K562 (cell line): Measurements from ENCODE around the gene CHD2. TPM values are rescaled to one million over a fixed set of nuclear protein-coding genes. Genes with fewer than 3 reads are reported as not detected.

Experiments used
- ATAC-seq: fragments of 200-7000 bp; cut with Tn5 transposase; 3 replicates; pipeline ENCODE4 v1.9.1; 2020; ENCODE audit warnings: moderate library complexity
- BruUV-seq: library from RNA; stranded (reverse); fragments of 400-500 nt; replicated peaks from 2 replicates; lab custom pipeline; 2021; lab: Mats Ljungman, UMichigan
- CTCF ChIA-PET: fragments of 300-600 bp; formaldehyde crosslinking; extraction: SDS; loops from one replicate; lab custom pipeline; 2021; ENCODE audit warnings: low intra/inter-chr PET ratio; lab: Yijun Ruan, JAX
- POLR2A ChIA-PET: fragments of 300-600, 350-650 bp; sonication (Branson Sonifier 250); formaldehyde crosslinking; extraction: SDS; loops from one replicate; lab custom pipeline; 2021; ENCODE audit warnings: antibody characterized with exemption, inconsistent platforms; lab: Yijun Ruan, JAX
- DNase-seq, 4 experiments: peaks; one replicate each; pipeline versions ENCODE4 v3.0.0 to v3.0.0-alpha.2; 2011 to 2018; ENCODE audit warnings: low spot score in 3 of 4, mixed read lengths in 3 of 4; ENCODE audit errors: extremely low read depth in 1 of 4
- FAIRE-seq: peaks from 2 replicates; lab custom pipeline; 2011; peaks lifted over from hg19 to GRCh38; lab: Jason Lieb, UNC
- H2AFZ ChIP-seq: 2 replicates; pipeline ENCODE4 v1.6.0; 2011; ENCODE audit warnings: low read depth, low read length, control low read depth, inconsistent platforms
- H3K27ac ChIP-seq: fragments of 200-600 bp; 3 replicates; pipeline ENCODE4 v1.8.0; 2011; ENCODE audit warnings: low read depth, mild to moderate bottlenecking, control low read depth, inconsistent platforms, low read length, moderate library complexity, mixed read lengths; ENCODE audit errors: extremely low read depth
- H3K27me3 ChIP-seq, 2 experiments: fragments of 300-600 bp in 1 of 2; 2 replicates in 1 of 2; 3 replicates in 1 of 2; pipeline versions ENCODE4 v1.6.0 to v1.8.0; 2011; ENCODE audit warnings: inconsistent platforms in 2 of 2, low read length in 2 of 2, mild to moderate bottlenecking in 1 of 2, mixed read lengths in 1 of 2, moderate library complexity in 1 of 2; ENCODE audit not compliant: control insufficient read depth in 2 of 2, insufficient read depth in 2 of 2
- H3K36me3 ChIP-seq: fragments of 300-600 bp; 3 replicates; pipeline ENCODE4 v1.8.0; 2011; ENCODE audit warnings: mild to moderate bottlenecking, low read length, inconsistent platforms; ENCODE audit not compliant: control insufficient read depth, insufficient read depth
- H3K4me1 ChIP-seq, 2 experiments: fragments of 200-600 bp in 1 of 2; replicated peaks in 1 of 2; 2 replicates in 1 of 2; 3 replicates in 1 of 2; pipeline versions ENCODE4 v1.5.1 to v1.8.0; 2011; ENCODE audit warnings: inconsistent platforms in 2 of 2, low read length in 2 of 2, mild to moderate bottlenecking in 1 of 2, mixed read lengths in 1 of 2, moderate library complexity in 1 of 2; ENCODE audit not compliant: control insufficient read depth in 2 of 2, insufficient read depth in 2 of 2
- H3K4me2 ChIP-seq: 2 replicates; pipeline ENCODE4 v1.6.1; 2011; ENCODE audit warnings: low read length, control low read depth, inconsistent platforms, mixed read lengths; ENCODE audit not compliant: insufficient read depth
- H3K4me3 ChIP-seq: fragments of 200-600 bp; sonication (generic), shearing (Covaris generic); 2 replicates; pipeline ENCODE4 v1.5.1; 2016; ENCODE audit warnings: control low read depth, inconsistent platforms
- H3K79me2 ChIP-seq: fragments of 200-600 bp; 3 replicates; pipeline ENCODE4 v1.8.0; 2011; ENCODE audit warnings: low read length, inconsistent platforms; ENCODE audit not compliant: control insufficient read depth, insufficient read depth
- H3K9ac ChIP-seq, 2 experiments: 2 replicates each; pipeline versions ENCODE4 v1.6.0 to v1.6.1; 2011; ENCODE audit warnings: low read depth in 2 of 2, low read length in 2 of 2, control low read depth in 1 of 2, inconsistent platforms in 1 of 2, mild to moderate bottlenecking in 1 of 2, mixed read lengths in 1 of 2; ENCODE audit not compliant: insufficient read depth in 1 of 2
- H3K9me1 ChIP-seq: one replicate; pipeline ENCODE4 v1.6.0; 2011; ENCODE audit warnings: inconsistent platforms, mild to moderate bottlenecking, low read length, moderate library complexity; ENCODE audit not compliant: control insufficient read depth, insufficient read depth
- H3K9me3 ChIP-seq: replicated peaks from 2 replicates; pipeline ENCODE4 v1.5.1; 2011; ENCODE audit warnings: low read depth, low read length, inconsistent platforms; ENCODE audit not compliant: control insufficient read depth, insufficient read depth
- H4K20me1 ChIP-seq: replicated peaks from 2 replicates; pipeline ENCODE4 v1.6.1; 2011; ENCODE audit warnings: low read length, inconsistent platforms, mixed read lengths; ENCODE audit not compliant: control insufficient read depth, insufficient read depth
- MAFK ChIP-seq: IDR thresholded peaks from 2 replicates; pipeline ENCODE4 v1.6.1; 2011; ENCODE audit warnings: low read length, improper control_type of control experiment
- MEF2A ChIP-seq: IDR thresholded peaks from 2 replicates; pipeline ENCODE4 v1.6.1; 2011; ENCODE audit warnings: low read depth, mild to moderate bottlenecking, low read length, moderate library complexity; ENCODE audit not compliant: control insufficient read depth
- MYBL2 ChIP-seq, 2 experiments: fragments of 450-650 bp in 1 of 2; sonication (generic) in 1 of 2; formaldehyde crosslinking in 1 of 2; IDR thresholded peaks; 2 replicates each; pipeline versions ENCODE4 v1.6.1 to v1.8.1; 2017 to 2022; ENCODE audit warnings: borderline replicate concordance in 1 of 2, inconsistent platforms in 1 of 2, low read depth in 1 of 2, mild to moderate bottlenecking in 1 of 2, missing genetic modification reagents in 1 of 2, moderate library complexity in 1 of 2
- PHB2 ChIP-seq: fragments of 450-650 bp; IDR thresholded peaks from 2 replicates; pipeline ENCODE4 v1.6.1; 2017; ENCODE audit warnings: low read depth
- SMC3 ChIP-seq: conservative IDR thresholded peaks from 2 replicates; pipeline ENCODE4 v1.6.1; 2011; ENCODE audit warnings: low read depth, low read length, improper control_type of control experiment; ENCODE audit not compliant: insufficient read depth
- TCFL5 ChIP-seq: fragments of 250-450 bp; sonication (Bioruptor Pico); conservative IDR thresholded peaks from 2 replicates; pipeline ENCODE4 v1.6.1; 2021; ENCODE audit warnings: mild to moderate bottlenecking, moderate library complexity, matching md5 sums
- ZBTB8A ChIP-seq: fragments of 450-650 bp; IDR thresholded peaks from 2 replicates; pipeline ENCODE4 v1.6.1; 2018; ENCODE audit warnings: mild to moderate bottlenecking, moderate library complexity; ENCODE audit not compliant: partially characterized antibody
- ZFP30 ChIP-seq: fragments of 250-450 bp; sonication (Bioruptor Pico); IDR thresholded peaks from 2 replicates; pipeline ENCODE4 v1.8.0; 2022; ENCODE audit warnings: moderate library complexity, mild to moderate bottlenecking, inconsistent platforms, borderline replicate concordance
- WGBS: fragments of 100-300 bp; shearing (Covaris generic); methylation state at CpG from one replicate; pipeline ENCODE4 v1.1.6; 2016; ENCODE audit warnings: low coverage, mixed read lengths; ENCODE audit not compliant: insufficient coverage; ENCODE audit errors: missing lambda C conversion rate; 5-methylcytosine and 5-hydroxymethylcytosine counted together
- in situ Hi-C: fragments of 300-500 bp; cut with MboI; formaldehyde crosslinking; loops from 4 replicates; pipeline ENCODE4 v1.15.0; 2018; ENCODE audit warnings: inconsistent platforms, mixed read lengths
- intact Hi-C: fragments of 100-400 bp; cut with micrococcal nuclease; formaldehyde crosslinking; loops from 2 replicates; pipeline ENCODE4 v1.14.2; 2022
- polyA plus RNA-seq, 8 experiments: library from polyadenylated mRNA; depleted of rRNA in 4 of 8; stranded (reverse) in 5 of 8; unstranded in 3 of 8; fragments of >200 nt; fragmentation: Nextera tagmentation in 2 of 8; fragmentation: Illumina TruSeq in 1 of 8; extraction: Ambion mirVana in 2 of 8; extraction: Trizol in 1 of 8; gene quantifications; 2 replicates each; pipeline versions ENCODE4 v1.2.1 to v1.2.3, GENCODE V29; 2011 to 2014; ENCODE audit warnings: inconsistent platforms in 1 of 8, missing spikeins in 1 of 8
- total RNA-seq, 7 experiments: library from RNA; depleted of rRNA in 6 of 7; stranded (reverse); fragments of >200 nt in 6 of 7; fragmentation: Illumina TruSeq in 2 of 7; extraction: Trizol in 2 of 7; gene quantifications; 2 replicates each; pipeline versions ENCODE4 v1.2.1 to v1.2.3, GENCODE V29; 2011 to 2021; ENCODE audit warnings: low replicate concordance in 1 of 7
- TF ChIP-seq, protein P1 (sequence below): sonication (generic); formaldehyde crosslinking; IDR thresholded peaks from 2 replicates; pipeline ENCODE4 v1.8.0; 2023; ENCODE audit warnings: mild to moderate bottlenecking, missing genetic modification reagents
- TF ChIP-seq, protein P2 (sequence below): sonication (generic); formaldehyde crosslinking; IDR thresholded peaks from 2 replicates; pipeline ENCODE4 v1.8.1; 2023; ENCODE audit warnings: mild to moderate bottlenecking, missing genetic modification reagents, moderate library complexity
- TF ChIP-seq, protein P3 (sequence below), 3 experiments: IDR thresholded peaks in 2 of 3; conservative IDR thresholded peaks in 1 of 3; 2 replicates each; pipeline ENCODE4 v1.5.1; 2011 to 2012; ENCODE audit warnings: low read length in 3 of 3, mild to moderate bottlenecking in 3 of 3, control low read depth in 2 of 3, improper control_type of control experiment in 1 of 3, inconsistent platforms in 1 of 3, low read depth in 1 of 3, mixed read lengths in 1 of 3, moderate library complexity in 1 of 3; ENCODE audit not compliant: insufficient read depth in 2 of 3

Gene CHD2
- total and polyA plus RNA-seq, 9 of the 15 experiments (the other 6 are each of a cell fraction or from before 2014, with no cell fraction given) = 38.9 to 70.8 (median 56.2) TPM

DNA sequence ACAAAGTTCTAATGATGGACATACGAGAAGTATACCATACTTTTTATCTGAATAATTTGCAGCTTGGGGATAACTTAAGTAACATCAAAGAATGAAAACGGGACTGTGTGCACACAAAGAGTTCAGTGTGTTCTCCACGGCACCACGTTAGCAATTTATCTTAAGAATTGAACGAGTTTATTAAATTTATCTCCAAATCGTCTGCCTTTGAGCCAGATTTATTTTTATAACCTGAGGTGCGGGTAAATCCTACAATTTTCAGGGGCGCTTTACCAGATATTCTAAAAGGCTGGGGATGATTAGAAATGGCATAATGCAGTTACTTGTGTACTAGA is 3.5 kb downstream of the CHD2 start (continued):
- TF ChIP-seq ZBTB8A = peak; percentile 49
- TF ChIP-seq, all 486 proteins: peak for 6

DNA sequence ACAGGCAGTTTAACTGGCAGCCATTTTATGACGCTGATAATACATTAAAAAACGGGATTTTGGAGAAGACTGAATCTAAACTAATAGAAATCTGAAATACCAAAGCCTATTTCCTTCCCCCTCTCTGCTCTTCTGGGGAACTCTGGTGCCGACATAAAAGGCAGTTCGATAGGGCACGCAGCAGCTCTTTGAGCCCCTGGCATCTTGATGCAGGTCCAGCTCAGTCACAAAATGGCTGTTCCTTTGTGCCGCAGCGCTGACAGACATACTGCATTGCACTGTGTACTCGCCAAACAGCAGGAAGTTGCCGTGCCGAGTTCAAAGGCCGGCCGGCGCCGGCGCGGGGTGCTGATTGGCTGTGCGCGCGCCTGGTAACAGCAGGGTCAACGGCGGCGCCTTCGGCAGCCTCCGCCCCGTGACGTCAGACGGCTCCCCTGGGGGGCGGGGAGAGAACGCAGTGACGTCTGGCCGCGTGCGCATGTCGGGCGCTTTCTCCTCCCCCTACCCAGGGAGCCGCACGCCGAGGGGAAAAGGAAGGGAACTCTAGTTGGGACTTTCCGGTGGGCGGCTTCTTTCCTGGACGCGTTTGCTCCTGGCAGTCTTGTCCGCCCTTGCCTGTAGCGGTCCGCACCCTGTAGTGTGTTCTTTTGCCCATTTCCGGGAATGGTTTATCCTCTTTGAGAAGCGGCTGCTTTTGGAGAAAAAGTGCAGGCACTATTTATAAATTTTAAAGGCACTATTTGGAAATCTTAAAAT is 4.0 kb downstream of the CHD2 start:
- under 1% methylated on average over 40 of the region's 47 CpGs for WGBS
- peaks cover 51% of the 10 kb centered on the region for H3K36me3 ChIP-seq
- no peaks in the 10 kb centered on the region for H3K9me1 ChIP-seq
- BruUV-seq = no TSS peak
- H3K27ac ChIP-seq = peak overlapping the region; percentile 99
- intact Hi-C loops = loop anchor here (1.0 kb wide), 2 partner anchors 22 to 94 kb away; no protein-coding TSS in a partner anchor
- H2AFZ ChIP-seq = no peak overlapping the region
- H3K9ac ChIP-seq = peak overlapping the region; percentile 88 to 98
- no peaks in the 10 kb centered on the region for H3K27me3 ChIP-seq
- peak overlapping the region; percentile 89 for H3K4me2 ChIP-seq
- CTCF ChIA-PET = interaction anchor here (1.0 kb wide), 1 partner anchor 96 kb away, joined by 3 read pairs; no protein-coding TSS in a partner anchor
- peak; percentile 86 for FAIRE-seq
- peaks cover 99% of the 10 kb centered on the region for H3K79me2 ChIP-seq
- peaks cover 0 to 22% of the 10 kb centered on the region in 2 experiments; a peak in 3 of 5 replicates for H3K4me1 ChIP-seq
- no peaks in the 10 kb centered on the region for H3K9me3 ChIP-seq
- POLR2A ChIA-PET = interaction anchor here (0.5 to 8.9 kb wide), 18 partner anchors 8 to 116 kb away, joined by 3 to 109 read pairs (median 4); no protein-coding TSS in a partner anchor
- DNase-seq = peak; percentile 95 to 99 (median 96)
- H3K4me3 ChIP-seq = peak overlapping the region; percentile 76
- in situ Hi-C loops = no loop called here
- H4K20me1 ChIP-seq = no peaks in the 10 kb centered on the region
- ATAC-seq = peak; percentile 82
- no peak for TF ChIP-seq PHB2
- peak; percentile 32 for TF ChIP-seq MAFK
- no peak for TF ChIP-seq SMC3
- TF ChIP-seq, protein P1, sequence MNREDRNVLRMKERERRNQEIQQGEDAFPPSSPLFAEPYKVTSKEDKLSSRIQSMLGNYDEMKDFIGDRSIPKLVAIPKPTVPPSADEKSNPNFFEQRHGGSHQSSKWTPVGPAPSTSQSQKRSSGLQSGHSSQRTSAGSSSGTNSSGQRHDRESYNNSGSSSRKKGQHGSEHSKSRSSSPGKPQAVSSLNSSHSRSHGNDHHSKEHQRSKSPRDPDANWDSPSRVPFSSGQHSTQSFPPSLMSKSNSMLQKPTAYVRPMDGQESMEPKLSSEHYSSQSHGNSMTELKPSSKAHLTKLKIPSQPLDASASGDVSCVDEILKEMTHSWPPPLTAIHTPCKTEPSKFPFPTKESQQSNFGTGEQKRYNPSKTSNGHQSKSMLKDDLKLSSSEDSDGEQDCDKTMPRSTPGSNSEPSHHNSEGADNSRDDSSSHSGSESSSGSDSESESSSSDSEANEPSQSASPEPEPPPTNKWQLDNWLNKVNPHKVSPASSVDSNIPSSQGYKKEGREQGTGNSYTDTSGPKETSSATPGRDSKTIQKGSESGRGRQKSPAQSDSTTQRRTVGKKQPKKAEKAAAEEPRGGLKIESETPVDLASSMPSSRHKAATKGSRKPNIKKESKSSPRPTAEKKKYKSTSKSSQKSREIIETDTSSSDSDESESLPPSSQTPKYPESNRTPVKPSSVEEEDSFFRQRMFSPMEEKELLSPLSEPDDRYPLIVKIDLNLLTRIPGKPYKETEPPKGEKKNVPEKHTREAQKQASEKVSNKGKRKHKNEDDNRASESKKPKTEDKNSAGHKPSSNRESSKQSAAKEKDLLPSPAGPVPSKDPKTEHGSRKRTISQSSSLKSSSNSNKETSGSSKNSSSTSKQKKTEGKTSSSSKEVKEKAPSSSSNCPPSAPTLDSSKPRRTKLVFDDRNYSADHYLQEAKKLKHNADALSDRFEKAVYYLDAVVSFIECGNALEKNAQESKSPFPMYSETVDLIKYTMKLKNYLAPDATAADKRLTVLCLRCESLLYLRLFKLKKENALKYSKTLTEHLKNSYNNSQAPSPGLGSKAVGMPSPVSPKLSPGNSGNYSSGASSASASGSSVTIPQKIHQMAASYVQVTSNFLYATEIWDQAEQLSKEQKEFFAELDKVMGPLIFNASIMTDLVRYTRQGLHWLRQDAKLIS (CRISPR knock-in tag) = peak; percentile 94
- TF ChIP-seq MYBL2 (IDR thresholded peaks at IDR 0.05; ENCODE audit: low read depth) = peak; percentile 80
- TF ChIP-seq MYBL2 (CRISPR knock-in tag; IDR thresholded peaks at IDR 0.05; ENCODE audit: borderline replicate concordance) = no peak
- TF ChIP-seq MEF2A = peak; percentile 59; the same call in 1 of the 2 replicates
- TF ChIP-seq, protein P2, sequence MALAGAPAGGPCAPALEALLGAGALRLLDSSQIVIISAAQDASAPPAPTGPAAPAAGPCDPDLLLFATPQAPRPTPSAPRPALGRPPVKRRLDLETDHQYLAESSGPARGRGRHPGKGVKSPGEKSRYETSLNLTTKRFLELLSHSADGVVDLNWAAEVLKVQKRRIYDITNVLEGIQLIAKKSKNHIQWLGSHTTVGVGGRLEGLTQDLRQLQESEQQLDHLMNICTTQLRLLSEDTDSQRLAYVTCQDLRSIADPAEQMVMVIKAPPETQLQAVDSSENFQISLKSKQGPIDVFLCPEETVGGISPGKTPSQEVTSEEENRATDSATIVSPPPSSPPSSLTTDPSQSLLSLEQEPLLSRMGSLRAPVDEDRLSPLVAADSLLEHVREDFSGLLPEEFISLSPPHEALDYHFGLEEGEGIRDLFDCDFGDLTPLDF = no peak; the same call in 1 of the 2 replicates
- 0 out of 2 replicates have a peak, but pooled peaks have one; percentile 20 for TF ChIP-seq TCFL5 (CRISPR knock-in tag)
- TF ChIP-seq ZFP30 (CRISPR knock-in tag) = no peak
- TF ChIP-seq, protein P3, sequence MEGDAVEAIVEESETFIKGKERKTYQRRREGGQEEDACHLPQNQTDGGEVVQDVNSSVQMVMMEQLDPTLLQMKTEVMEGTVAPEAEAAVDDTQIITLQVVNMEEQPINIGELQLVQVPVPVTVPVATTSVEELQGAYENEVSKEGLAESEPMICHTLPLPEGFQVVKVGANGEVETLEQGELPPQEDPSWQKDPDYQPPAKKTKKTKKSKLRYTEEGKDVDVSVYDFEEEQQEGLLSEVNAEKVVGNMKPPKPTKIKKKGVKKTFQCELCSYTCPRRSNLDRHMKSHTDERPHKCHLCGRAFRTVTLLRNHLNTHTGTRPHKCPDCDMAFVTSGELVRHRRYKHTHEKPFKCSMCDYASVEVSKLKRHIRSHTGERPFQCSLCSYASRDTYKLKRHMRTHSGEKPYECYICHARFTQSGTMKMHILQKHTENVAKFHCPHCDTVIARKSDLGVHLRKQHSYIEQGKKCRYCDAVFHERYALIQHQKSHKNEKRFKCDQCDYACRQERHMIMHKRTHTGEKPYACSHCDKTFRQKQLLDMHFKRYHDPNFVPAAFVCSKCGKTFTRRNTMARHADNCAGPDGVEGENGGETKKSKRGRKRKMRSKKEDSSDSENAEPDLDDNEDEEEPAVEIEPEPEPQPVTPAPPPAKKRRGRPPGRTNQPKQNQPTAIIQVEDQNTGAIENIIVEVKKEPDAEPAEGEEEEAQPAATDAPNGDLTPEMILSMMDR (IDR thresholded peaks at IDR 0.05 in 2 of 3, conservative IDR thresholded peaks at IDR 0.05 in 1 of 3; ENCODE audit: insufficient read depth in 2 of 3, low read depth in 1 of 3, low read length in 3 of 3) = no peak; a peak in 2 of 6 replicates
